Neutrophil (primary cell): ENCODE data around the gene SPINK14.

Source experiments
- H3K27ac ChIP-seq: fragments of 200-600 bp; sonication (generic); 2 replicates; pipeline ENCODE4 v1.5.1; 2016; ENCODE audit warnings: mild to moderate bottlenecking, moderate library complexity
- H3K27me3 ChIP-seq: fragments of 200-600 bp; sonication (generic); 2 replicates; pipeline ENCODE4 v1.6.0; 2016; ENCODE audit warnings: mild to moderate bottlenecking
- H3K36me3 ChIP-seq: fragments of 200-600 bp; sonication (generic); 2 replicates; pipeline ENCODE4 v1.5.1; 2017
- H3K4me1 ChIP-seq, 2 experiments: fragments of 200-600 bp in 1 of 2; sonication (generic) in 1 of 2; 1 replicate in 1 of 2; 2 replicates in 1 of 2; pipeline versions ENCODE4 v1.5.1 to v1.6.1; 2013 to 2016; ENCODE audit warnings: low read depth in 1 of 2, low read length in 1 of 2, mild to moderate bottlenecking in 1 of 2, moderate library complexity in 1 of 2; ENCODE audit not compliant: control insufficient read depth in 1 of 2, insufficient read depth in 1 of 2
- H3K4me3 ChIP-seq, 2 experiments: fragments of 200-600 bp in 1 of 2; sonication (generic) in 1 of 2; 1 replicate in 1 of 2; 2 replicates in 1 of 2; pipeline ENCODE4 v1.5.1; 2013 to 2016; ENCODE audit warnings: low read depth in 1 of 2, low read length in 1 of 2, mild to moderate bottlenecking in 1 of 2, moderate library complexity in 1 of 2
- H3K9me3 ChIP-seq: fragments of 200-600 bp; sonication (generic); 2 replicates; pipeline ENCODE4 v1.5.1; 2016
- TF ChIP-seq, protein P1 (sequence below): fragments of 200-600 bp; sonication (generic); IDR thresholded peaks from 2 replicates; pipeline ENCODE4 v1.5.1; 2016; ENCODE audit warnings: antibody characterized with exemption

SPINK14 gene

DNA sequence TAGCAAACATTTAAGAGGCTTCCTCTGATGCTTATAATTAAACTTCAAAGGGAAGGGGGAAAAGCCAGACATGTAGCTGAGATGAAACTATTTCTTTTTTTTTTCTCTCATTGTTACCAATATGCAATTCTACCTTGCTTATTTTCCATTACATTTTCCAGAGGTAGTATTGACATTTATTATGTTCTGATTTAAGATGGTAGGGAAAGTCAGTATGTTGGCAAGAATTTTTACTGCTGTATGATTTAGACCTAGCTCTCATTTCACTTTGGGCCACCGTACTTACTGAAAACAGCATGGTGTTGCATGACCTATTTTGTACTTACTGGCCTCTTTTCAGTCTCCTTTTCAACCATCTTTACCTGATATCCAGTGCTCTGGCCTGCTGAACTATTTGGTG, 24.9 kb downstream of the SPINK14 start:
- TF ChIP-seq, protein P1, sequence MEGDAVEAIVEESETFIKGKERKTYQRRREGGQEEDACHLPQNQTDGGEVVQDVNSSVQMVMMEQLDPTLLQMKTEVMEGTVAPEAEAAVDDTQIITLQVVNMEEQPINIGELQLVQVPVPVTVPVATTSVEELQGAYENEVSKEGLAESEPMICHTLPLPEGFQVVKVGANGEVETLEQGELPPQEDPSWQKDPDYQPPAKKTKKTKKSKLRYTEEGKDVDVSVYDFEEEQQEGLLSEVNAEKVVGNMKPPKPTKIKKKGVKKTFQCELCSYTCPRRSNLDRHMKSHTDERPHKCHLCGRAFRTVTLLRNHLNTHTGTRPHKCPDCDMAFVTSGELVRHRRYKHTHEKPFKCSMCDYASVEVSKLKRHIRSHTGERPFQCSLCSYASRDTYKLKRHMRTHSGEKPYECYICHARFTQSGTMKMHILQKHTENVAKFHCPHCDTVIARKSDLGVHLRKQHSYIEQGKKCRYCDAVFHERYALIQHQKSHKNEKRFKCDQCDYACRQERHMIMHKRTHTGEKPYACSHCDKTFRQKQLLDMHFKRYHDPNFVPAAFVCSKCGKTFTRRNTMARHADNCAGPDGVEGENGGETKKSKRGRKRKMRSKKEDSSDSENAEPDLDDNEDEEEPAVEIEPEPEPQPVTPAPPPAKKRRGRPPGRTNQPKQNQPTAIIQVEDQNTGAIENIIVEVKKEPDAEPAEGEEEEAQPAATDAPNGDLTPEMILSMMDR = no peak
- no peak overlapping the region for H3K27ac ChIP-seq
- no peaks in the 10 kb centered on the region for H3K9me3 ChIP-seq
- H3K4me1 ChIP-seq = no peaks in the 10 kb centered on the region
- no peaks in the 10 kb centered on the region for H3K36me3 ChIP-seq
- no peak overlapping the region for H3K4me3 ChIP-seq
- H3K27me3 ChIP-seq = no peaks in the 10 kb centered on the region

DNA sequence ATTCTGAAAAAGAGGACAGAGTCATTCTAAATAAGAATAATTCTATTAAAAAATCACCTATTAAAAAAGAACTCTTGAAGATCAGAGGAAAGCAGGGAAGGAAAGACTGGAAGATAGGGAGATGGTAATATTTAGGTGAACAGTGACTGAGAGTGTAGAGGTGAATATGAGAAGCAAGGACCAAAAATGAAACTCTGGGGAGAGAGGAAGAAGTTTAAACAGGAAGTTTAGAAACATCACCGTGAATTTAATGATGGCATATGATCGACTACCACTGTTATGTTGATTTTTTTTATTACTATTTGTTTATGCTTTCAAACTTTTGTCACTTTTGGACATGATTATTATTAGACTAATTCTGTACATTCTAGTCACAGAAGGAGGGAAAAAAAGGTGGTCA, 32.8 kb downstream of the SPINK14 start:
- Histone ChIP-seq H3K27ac (peak overlapping the region; percentile 84), H3K4me1 (peaks cover 9 to 18% of the 10 kb centered on the region in 2 experiments), H3K4me3 (peak overlapping the region; percentile 32 to 45), H3K27me3 (no peaks in the 10 kb centered on the region), H3K36me3 (no peaks in the 10 kb centered on the region), H3K9me3 (no peaks in the 10 kb centered on the region)
- TF ChIP-seq, protein P1 = no peak

DNA sequence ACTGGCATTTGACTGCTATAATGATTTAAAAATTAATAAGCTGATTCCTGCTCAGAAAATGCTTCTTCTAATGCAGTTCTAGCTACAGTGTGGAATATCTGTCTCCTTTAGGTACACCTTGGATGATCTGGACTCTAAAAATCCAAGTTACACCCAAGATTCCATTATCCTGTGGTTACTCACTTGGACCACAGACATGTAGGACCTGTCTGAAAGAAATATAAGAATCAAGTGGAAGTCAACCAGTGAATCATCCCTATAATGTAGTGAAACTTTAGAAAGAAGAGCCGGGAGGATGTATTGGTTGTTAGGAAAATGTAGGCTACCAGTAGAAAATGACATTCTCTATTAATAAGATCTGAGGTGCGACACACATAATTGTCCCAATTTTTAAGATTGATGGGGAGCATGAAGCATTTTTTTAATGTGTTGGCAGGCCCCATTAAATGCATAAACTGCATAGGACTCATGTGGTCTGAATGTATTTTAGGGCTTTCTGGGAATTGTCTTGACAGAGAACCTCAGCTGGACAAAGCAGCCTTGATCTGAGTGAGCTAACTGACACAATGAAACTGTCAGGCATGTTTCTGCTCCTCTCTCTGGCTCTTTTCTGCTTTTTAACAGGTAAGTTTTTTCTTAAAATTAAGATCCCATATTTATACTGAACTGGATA, 34.3 kb downstream of the SPINK14 start, which contains the start of gene SPINK6:
Gene SPINK6, plus strand, starts transcription at position 512 of the 673 bp plus-strand sequence. Its CDS starts 55 bp downstream, at position 567.
- H3K9me3 ChIP-seq = no peaks in the 10 kb centered on the region
- H3K27me3 ChIP-seq = no peaks in the 10 kb centered on the region
- TF ChIP-seq, protein P1 = no peak
- peak within 1 kb of the TSS; percentile 84 for H3K27ac ChIP-seq
- peak within 1 kb of the TSS in 1 of 2 experiments; percentile 45 for H3K4me3 ChIP-seq
- no peaks in the 10 kb centered on the region for H3K36me3 ChIP-seq
- H3K4me1 ChIP-seq = peaks cover 9 to 18% of the 10 kb centered on the region in 2 experiments

DNA sequence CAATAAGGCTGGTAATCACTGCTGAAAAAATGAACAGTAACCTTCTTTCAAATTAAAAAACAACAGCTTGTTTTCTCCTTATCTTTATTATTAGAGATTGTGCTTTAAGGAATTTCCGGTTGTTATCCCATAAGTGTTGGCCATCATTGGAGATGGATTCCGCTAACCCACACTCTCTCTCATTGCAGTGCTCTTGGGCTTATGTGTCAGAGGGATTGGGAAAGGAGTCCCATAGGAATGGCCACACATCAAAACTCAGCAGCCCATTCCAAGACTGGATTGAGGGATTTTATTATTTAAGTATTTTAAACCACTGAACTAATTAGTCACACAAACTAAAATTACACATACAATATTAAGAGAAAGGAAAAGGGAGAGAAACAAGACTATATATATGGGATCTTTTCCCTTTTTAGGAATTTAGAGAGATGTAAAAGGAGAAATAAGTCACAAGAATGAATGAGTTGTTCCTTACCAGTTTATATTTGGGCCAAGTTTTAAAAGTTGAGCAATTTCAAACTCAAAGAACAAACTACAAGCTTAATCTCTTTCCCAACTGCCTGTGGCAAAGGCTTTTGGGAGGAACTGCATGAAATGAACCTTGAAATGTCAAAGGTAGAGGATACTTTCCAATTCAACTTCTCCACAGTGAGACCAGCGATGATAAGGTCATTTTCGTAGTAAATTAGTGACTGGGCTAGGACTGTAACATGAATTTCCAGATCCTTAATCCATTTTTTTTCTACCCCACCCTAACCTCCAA, 36.9 kb downstream of the SPINK14 start:
- Histone ChIP-seq H3K27me3 (no peaks in the 10 kb centered on the region), H3K27ac (no peak overlapping the region), H3K4me3 (no peak overlapping the region), H3K4me1 (peaks cover 9 to 18% of the 10 kb centered on the region in 2 experiments), H3K9me3 (no peaks in the 10 kb centered on the region), H3K36me3 (no peaks in the 10 kb centered on the region)
- TF ChIP-seq, protein P1 = no peak

DNA sequence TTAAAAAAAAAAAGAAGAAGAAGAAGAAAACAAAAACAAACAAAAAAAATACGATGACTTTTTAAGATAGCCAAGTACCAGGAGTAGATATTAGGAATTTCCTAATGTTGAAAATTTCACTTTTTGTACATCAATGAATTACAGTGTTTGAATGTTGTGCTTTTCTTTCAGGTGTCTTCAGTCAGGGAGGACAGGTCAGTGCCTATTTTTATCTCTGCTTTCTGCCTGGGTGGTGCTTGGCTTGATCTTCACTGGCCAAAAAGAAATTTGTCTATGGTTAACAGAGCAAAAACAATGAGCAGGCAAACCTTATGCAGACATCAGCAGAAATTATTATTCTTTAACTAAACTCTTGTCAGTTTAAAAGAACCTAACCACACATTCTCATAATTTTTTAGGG, 37.5 kb downstream of the SPINK14 start:
- TF ChIP-seq, protein P1 = no peak
- no peak overlapping the region for H3K27ac ChIP-seq
- peaks cover 9 to 15% of the 10 kb centered on the region in 2 experiments for H3K4me1 ChIP-seq
- no peak overlapping the region for H3K4me3 ChIP-seq
- H3K27me3 ChIP-seq = no peaks in the 10 kb centered on the region
- no peaks in the 10 kb centered on the region for H3K9me3 ChIP-seq
- H3K36me3 ChIP-seq = no peaks in the 10 kb centered on the region
